GM19351 (cell line): ENCODE data around the gene SMYD3.

Source experiments
- ATAC-seq: cut with Tn5 transposase; IDR thresholded peaks from one replicate; pipeline ENCODE4 v1.9.1; 2021; ENCODE audit warnings: mild to moderate bottlenecking, moderate library complexity; ENCODE audit not compliant: unreplicated experiment

SMYD3 gene

DNA sequence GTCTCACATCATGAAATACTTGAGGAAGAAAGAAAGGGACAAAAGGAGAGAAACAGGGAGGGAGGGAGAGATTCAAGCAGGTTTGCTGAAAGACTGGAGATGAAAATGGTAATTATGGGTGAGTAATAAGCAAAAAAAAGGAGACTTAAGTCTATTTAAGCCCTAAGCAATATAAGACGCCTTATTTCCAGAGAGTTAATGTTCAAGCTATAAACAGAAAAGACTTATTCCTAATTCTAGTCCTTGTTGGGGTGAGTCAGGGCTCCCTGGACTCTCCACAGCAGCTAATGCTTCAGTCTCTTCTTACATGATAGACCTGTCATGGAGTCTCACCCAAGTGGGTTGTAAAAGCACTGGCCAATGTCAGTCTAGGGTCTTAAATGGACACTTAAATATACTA lies 619.2 kb downstream of the SMYD3 start:
- ATAC-seq: no peak

DNA sequence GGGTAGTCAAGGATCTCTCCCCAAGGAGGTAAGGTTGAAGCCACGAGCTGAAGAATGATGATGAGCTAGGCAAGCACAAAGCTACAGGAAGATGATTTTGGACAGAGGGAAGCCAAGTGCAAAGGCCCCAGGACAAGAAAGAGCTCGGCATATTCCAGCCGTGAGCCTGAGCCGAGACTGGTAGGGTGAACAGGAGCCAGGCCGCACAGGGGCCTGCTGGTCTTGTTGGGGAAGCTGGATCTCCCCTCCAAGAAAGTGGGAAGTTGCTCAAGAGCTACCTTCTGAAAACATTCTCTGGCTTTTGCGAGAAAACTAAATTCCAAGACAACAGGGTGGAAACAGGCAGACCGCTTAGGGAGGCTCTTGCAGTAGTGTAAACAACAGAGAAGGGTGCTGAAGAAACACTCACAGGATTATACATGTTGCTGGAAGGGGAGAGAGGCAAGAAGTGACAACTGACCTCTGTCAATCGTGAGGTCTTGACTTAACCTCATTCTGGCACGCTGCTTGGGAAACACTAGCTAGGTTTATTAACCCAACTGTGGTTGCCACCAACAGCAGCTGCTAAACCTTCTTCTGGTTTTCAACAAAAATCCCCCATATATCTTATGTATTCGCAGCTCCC lies 625.2 kb downstream of the SMYD3 start:
- ATAC-seq: no peak

DNA sequence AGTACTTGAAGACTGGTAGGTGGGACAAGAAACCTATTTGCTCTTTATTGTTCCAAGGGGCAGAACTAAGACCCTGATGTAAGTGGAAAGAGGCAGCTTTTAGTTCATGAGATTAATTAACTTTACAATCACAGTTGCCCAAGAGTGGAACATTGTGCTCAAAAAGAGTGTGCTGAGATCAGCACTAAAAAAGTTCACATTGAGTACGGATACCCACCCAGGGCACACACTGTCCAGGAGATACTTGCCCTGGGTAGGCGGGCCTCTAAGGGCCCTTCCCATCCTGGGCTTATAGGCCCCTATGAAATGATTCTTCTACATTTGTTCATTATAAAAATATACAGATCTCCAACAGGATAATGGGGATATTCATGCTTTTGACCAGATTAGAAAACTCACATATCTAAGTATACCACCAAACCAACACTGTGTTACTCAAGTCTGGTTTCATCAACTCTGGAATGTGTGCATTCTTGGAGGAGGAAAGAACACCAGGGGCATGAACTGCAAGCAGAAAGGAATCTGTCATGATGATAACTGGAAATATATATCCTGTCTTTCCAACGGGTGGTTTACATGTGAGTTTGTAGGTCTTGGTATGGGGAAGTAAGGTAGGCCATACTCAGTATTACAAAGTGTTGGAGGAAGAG lies 626.2 kb downstream of the SMYD3 start:
- ATAC-seq: no peak

DNA sequence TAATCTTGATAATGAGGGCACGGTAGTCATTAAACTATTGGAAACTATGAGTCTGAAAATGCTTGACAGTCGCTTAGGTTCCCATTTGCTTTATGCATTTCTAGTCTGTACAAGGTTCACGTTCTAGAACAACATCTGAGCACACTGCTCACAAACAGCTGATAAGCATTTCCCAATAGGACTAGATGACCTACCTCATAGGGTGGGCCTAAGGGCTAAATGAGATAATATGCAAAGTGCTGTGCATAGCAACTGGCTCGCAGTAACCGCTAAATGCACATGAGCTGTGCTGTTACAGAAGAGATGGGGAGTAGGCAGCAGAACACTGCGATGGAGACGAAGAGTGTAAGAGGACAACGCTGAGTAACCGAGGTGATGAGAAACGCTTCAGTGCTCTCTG lies 628.0 kb downstream of the SMYD3 start:
- ATAC-seq: no peak

DNA sequence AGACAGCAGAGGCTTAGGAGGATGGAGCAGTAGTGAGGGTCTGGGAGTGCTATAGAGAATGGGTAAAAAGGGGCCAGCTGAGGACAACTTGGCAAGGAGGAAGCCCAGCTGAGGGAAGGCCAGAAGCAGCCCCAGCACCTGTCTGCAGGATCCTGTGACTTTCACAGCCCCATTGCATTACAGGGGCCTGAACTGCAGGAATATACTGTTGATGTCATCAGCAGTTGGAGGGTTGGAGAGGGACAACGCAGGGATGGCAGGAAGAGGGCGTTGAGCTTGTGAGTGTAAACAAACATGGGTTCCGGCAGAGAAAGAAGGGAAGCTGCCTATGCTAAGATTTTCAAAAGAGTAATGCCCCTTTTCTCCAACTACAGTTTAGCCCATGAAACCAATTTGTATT lies 628.5 kb downstream of the SMYD3 start:
- ATAC-seq: no peak

DNA sequence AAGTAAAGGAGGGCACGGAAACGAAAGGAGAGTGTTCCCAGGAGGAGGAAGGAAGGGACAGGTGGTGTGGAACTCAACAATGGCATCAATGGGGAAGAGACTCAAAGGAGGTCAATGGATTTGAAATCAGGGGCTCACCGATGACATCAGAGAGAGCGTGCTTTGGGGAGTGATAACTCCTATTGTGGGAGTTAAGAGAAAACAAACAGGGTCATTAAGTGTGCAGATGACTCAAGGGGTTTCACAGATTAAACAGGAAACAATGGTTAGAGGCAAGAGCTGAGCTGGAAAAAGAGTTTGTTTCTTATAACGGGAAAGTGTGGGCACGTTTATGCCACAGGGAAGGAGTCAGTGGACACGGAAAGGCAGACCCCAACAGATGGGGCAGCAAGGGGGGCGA lies 629.1 kb downstream of the SMYD3 start:
- no peak for ATAC-seq

GRCh38 chr1:245876586-245876985 lies 630.5 kb downstream of the SMYD3 start:
- ATAC-seq: no peak

GRCh38 chr1:245875581-245876261 lies 631.4 kb downstream of the SMYD3 start:
- ATAC-seq: no peak

- no peak for ATAC-seq
Measured at GRCh38 chr1:245874942-245875580, 632.0 kb downstream of the SMYD3 start.

GRCh38 chr1:245873883-245874671 lies 633.0 kb downstream of the SMYD3 start:
- no peak for ATAC-seq

GRCh38 chr1:245873068-245873467 lies 634.0 kb downstream of the SMYD3 start:
- ATAC-seq: no peak

GRCh38 chr1:245872475-245872874 lies 634.6 kb downstream of the SMYD3 start:
- ATAC-seq: no peak

GRCh38 chr1:245871915-245872314 lies 635.2 kb downstream of the SMYD3 start:
- ATAC-seq: no peak

DNA sequence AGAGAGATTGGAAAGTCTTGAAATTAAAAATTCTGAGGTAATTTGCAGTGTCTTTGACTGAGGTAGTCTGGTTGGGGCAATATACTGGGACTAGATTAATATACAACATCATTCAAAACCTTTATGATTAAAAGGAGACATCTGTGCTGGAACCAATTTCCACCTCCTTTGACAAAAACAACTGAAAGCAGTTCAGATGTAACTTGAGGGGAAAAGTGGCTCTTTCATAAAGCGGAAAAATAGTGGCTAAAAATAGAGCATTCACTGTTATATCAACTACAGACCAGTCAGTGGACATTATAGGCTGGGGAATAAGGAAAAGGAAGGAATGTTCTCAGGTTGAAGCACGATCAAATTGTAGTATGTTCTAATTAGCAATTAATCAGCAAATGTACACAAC lies 635.9 kb downstream of the SMYD3 start:
- no peak for ATAC-seq

- ATAC-seq: no peak
Measured at GRCh38 chr1:245870698-245871097, 636.4 kb downstream of the SMYD3 start.

- no peak for ATAC-seq
Measured at GRCh38 chr1:245869847-245870246, 637.2 kb downstream of the SMYD3 start.

DNA sequence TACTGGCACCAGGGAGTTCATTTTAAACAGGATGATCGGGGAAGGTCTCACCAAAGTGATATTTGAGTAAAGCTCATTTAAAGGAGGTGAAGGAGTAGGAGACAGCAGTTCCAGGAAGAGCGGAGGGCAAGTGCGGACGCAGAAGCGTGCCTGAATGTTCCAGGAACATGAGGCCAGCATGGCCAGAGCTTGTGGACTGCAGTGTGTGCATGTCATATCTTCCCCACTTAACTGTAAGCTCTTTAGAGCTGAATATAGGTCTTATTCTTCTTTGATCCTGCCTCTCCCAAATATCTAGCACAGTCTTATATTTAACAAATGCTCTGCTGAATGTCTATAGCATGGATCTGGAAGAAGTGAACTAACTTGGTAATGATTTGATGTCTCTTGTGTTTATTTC lies 639.3 kb downstream of the SMYD3 start:
- no peak for ATAC-seq

DNA sequence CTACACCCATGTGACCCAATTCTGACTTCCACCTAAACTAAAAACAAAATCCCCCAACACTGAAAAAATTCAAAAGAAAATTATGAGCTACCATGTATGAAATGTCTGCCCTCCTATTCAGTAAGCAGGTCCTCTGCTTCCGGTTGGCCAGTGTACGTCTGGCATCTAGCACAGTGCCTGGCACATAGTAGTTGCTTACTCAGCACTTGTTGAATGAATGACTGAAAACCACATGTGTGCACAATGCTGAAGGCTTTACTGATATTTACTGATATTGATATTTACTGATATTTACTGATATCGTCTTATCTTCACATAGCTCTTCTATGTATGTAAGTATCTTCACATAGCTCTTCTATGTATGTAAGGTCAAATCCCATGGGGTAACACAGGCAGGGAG lies 642.2 kb downstream of the SMYD3 start:
- ATAC-seq: no peak

DNA sequence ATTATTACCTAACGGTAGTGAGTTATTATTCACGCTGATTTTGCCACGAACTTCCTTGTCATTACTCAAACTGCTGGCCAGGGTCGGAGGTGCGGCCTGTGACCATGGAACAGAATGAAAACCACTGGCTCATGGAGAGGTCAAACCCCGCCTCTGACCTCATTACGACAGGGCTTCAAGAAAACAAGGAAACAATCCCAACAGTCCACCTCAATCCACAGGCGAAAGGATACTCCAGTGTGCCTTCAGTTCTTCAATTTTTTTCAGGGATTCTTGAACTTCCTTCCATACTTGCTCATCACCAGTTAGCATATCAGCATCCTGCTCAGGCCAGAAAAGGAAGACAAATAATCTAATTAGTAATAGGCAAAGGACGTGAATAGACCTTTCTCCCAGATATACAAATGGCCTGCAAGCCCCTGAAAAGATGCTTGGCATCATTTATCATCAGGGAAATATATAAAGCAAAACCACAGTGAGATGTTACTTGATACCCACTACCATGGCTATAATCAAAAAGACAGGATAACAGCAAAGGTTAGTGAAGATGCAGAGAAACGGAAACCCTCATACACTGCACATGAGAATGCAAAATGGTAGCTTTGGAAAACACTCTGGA lies 643.4 kb downstream of the SMYD3 start:
- no peak for ATAC-seq

- ATAC-seq: no peak
Measured at GRCh38 chr1:245862812-245863540, 644.1 kb downstream of the SMYD3 start.
